Activated CD8-positive, alpha-beta memory T cell treated with anti-CD3 and anti-CD28 coated beads, Interleukin-2, amount 10 ng/mL, durations not matched to agents 7 days and 5 days (primary cell): ENCODE data around the gene CISD1. TPM values are rescaled to one million over a fixed set of nuclear protein-coding genes. Genes with fewer than 3 reads are reported as not detected.

Experiments
- ATAC-seq: fragments of 150-1000 bp; cut with Tn5 transposase; one replicate; pipeline ENCODE4 v1.10.0; 2021; ENCODE audit warnings: moderate library complexity
- CTCF ChIA-PET: fragments of 350-600 bp; sonication (Branson Sonifier 250); formaldehyde crosslinking; loops from one replicate; lab custom pipeline; 2021; ENCODE audit warnings: antibody characterized with exemption; lab: Charles Lee
- DNase-seq: peaks from one replicate; pipeline ENCODE4 v3.0.0-alpha.2; 2020
- H3K27ac Mint-ChIP-seq: one replicate; pipeline ENCODE4 v1.8.0; 2021; ENCODE audit warnings: mild to moderate bottlenecking, mixed read lengths
- H3K27me3 Mint-ChIP-seq: one replicate; pipeline ENCODE4 v1.8.0; 2021; ENCODE audit warnings: mixed read lengths
- H3K36me3 Mint-ChIP-seq: one replicate; pipeline ENCODE4 v1.8.0; 2021; ENCODE audit warnings: mild to moderate bottlenecking, mixed read lengths
- H3K4me1 Mint-ChIP-seq: one replicate; pipeline ENCODE4 v1.8.0; 2021; ENCODE audit warnings: mixed read lengths
- H3K4me3 Mint-ChIP-seq: one replicate; pipeline ENCODE4 v1.8.0; 2021; ENCODE audit warnings: mild to moderate bottlenecking, moderate library complexity, mixed read lengths
- H3K9me3 Mint-ChIP-seq: one replicate; pipeline ENCODE4 v1.8.0; 2022; ENCODE audit warnings: low read depth, mixed read lengths
- total RNA-seq, 2 experiments: library from RNA; stranded (reverse); gene quantifications; one replicate each; pipeline ENCODE4 v1.2.3, GENCODE V29; 2021

Gene CISD1
- total RNA-seq, 2 experiments from 2014 or later = 32.2 to 39.4 TPM

DNA sequence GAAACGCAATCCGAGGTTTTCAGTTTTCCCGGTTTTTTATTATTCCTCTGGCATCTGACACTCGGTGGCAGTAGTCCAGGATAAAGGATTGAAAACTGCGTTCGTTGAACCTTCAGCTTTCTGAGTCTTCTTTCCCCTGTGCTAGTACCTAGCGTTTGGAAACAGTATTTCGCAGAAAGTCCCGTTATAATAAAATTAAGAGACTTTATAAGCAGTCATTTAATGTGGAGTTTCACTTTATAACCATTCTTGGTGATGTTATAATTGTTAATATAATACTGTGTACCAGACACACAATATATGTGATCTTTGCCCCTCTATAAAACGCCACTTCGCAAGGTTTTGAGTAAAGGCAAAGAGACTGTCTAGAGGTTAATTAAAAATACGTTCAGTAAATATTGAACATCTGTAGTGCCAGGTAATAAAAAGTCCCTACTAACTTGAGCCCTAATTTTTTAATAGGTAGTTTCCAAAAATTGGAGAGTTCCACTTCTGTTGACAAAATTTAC lies 874 bp downstream of the CISD1 start:
- peak overlapping the region; percentile 91 for H3K4me3 Mint-ChIP-seq
- H3K27ac Mint-ChIP-seq = peak overlapping the region; percentile 92
- CTCF ChIA-PET = interaction anchor here (0.6 to 2.4 kb wide), 4 partner anchors 7 to 1909 kb away, joined by 3 to 12 read pairs (median 3); partner anchors contain the start of genes TFAM and ZWINT
- peaks cover 13% of the 10 kb centered on the region for H3K36me3 Mint-ChIP-seq
- no peak for DNase-seq
- H3K4me1 Mint-ChIP-seq = peaks cover 25% of the 10 kb centered on the region
- no peak for ATAC-seq
- H3K27me3 Mint-ChIP-seq = no peaks in the 10 kb centered on the region
- H3K9me3 Mint-ChIP-seq = no peaks in the 10 kb centered on the region

DNA sequence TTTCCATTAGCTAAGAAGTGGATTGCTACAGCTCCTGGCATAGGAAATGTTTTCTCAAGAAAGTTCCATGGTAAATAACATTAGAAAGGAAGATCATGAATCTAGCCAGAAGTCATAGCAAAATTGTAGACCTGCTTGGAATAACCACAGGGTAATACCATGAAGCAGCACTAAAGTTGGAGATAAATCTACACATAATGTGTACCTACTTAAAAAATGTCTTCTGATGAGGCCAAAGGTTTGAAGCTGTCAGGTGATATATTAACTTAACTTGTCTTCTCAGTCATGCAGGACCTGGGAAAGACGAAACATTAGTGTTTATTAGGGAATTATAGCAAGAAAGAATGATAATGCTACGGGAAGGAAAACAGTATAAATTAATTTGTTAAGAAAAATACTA lies 6.3 kb downstream of the CISD1 start:
- Mint-ChIP-seq H3K4me1 (peaks cover 18% of the 10 kb centered on the region), H3K4me3 (no peak overlapping the region), H3K36me3 (peaks cover 35% of the 10 kb centered on the region), H3K27ac (no peak overlapping the region), H3K9me3 (no peaks in the 10 kb centered on the region), H3K27me3 (no peaks in the 10 kb centered on the region)
- CTCF ChIA-PET = interaction anchor here (2.9 kb wide), 1 partner anchor 16 kb away, joined by 14 read pairs; no protein-coding TSS in a partner anchor
- ATAC-seq (no peak), DNase-seq (no peak)

DNA sequence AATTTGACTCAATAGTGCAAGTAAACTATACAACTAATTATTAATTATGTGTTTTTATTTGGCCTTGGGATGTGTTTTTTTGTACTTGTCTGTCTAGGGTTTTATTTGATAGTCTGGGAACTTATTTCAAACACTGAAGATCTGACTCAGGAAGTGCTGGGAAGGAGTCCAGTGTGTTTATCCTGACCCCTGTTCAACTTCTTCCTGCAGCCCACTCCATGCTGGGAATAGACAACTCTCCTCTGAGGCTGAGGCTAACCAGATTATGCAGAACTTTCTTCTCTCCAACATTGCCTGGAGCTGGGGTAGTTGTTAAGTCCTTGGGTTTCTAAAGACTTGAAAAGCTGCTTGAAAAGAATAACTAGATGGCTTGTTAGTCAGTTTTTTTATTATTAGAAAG lies 6.9 kb downstream of the CISD1 start:
- CTCF ChIA-PET = interaction anchor here (2.9 kb wide), 1 partner anchor 15 kb away, joined by 14 read pairs; no protein-coding TSS in a partner anchor
- Mint-ChIP-seq H3K27me3 (no peaks in the 10 kb centered on the region), H3K27ac (no peak overlapping the region), H3K36me3 (peaks cover 36% of the 10 kb centered on the region), H3K4me1 (peaks cover 19% of the 10 kb centered on the region), H3K4me3 (no peak overlapping the region), H3K9me3 (no peaks in the 10 kb centered on the region)
- no peak for ATAC-seq
- no peak for DNase-seq

DNA sequence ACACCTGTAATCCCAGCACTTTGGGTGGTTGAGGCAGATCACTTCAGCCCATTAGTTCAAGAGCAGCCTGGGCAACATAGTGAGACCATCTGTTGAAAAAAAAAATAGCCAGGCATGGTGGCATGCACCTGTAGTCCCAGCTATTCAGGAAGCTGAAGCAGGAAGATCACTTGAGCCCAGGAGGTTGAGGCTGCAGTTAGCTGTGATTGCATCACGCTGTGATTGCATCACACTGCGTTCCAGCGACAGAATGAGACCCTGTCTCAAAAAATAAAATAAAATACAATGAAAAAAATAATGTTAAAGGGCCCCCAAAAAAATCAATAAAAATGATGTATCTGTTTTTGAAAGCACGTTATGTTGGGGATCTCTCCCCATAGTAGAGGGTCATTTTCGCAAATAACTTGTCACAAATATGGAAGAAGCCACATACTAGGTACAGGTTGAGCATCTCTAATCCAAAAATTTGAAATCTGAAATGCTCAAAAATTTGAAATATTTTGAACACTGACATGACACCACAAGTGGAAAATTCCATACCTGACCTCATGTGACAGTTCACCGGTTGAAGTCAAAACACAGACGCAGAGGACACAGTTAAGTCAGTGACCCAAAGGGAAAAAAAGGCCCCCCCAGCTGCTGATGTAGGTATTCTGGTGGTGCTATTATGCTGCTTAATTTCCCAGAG lies 9.5 kb downstream of the CISD1 start:
- no peak overlapping the region for H3K4me3 Mint-ChIP-seq
- peaks cover 38% of the 10 kb centered on the region for H3K4me1 Mint-ChIP-seq
- DNase-seq (no peak), ATAC-seq (no peak)
- CTCF ChIA-PET = interaction anchor here (1.5 kb wide), 1 partner anchor 9 kb away, joined by 3 read pairs; the partner anchor contains the start of gene CISD1
- H3K9me3 Mint-ChIP-seq = no peaks in the 10 kb centered on the region
- H3K27me3 Mint-ChIP-seq = no peaks in the 10 kb centered on the region
- H3K27ac Mint-ChIP-seq = no peak overlapping the region
- H3K36me3 Mint-ChIP-seq = peaks cover 37% of the 10 kb centered on the region

DNA sequence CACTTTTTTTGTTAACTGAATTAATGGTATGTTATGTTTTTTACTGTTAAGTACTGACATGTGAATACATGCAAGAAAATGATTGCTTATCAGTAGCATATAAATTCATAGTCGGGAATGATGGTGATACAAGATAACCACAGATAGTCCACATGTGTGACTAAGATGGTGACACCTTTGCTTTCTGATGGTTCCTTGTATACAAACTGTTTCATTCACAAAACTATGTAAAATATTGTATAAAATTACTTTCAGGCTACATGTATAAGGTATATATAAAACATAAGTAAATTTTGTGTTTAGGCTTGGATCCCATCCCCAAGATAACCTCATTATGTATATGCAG lies 10.0 kb downstream of the CISD1 start:
- Mint-ChIP-seq H3K27me3 (no peaks in the 10 kb centered on the region), H3K27ac (no peak overlapping the region), H3K4me1 (peaks cover 38% of the 10 kb centered on the region), H3K4me3 (no peak overlapping the region), H3K36me3 (peaks cover 35% of the 10 kb centered on the region), H3K9me3 (no peaks in the 10 kb centered on the region)
- ATAC-seq = no peak
- no peak for DNase-seq
- CTCF ChIA-PET = no interaction called here

DNA sequence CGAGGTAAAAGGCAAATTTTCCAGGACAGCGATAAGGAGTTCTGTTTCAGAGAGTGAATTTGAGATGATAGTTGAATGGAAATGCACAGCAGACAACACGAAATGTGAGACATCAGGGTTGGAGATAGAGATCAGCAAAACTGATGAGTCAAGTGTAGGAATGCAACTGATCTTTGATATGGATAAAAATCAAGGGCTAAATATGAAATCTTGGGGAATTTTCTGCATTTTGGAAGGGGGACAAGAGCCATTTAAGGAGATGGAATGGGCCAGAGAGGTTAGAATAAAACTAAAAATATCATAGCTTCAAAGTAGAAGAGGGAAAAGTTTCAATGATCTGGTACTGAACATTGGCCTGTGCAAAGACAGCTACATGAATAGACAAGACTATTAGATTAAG lies 11.5 kb downstream of the CISD1 start:
- Mint-ChIP-seq H3K9me3 (no peaks in the 10 kb centered on the region), H3K27ac (no peak overlapping the region), H3K4me1 (peaks cover 42% of the 10 kb centered on the region), H3K36me3 (peaks cover 35% of the 10 kb centered on the region), H3K27me3 (no peaks in the 10 kb centered on the region), H3K4me3 (no peak overlapping the region)
- CTCF ChIA-PET = interaction anchor here (1.4 kb wide), 1 partner anchor 12 kb away, joined by 3 read pairs; the partner anchor contains the start of gene CISD1
- ATAC-seq = no peak
- DNase-seq = no peak

DNA sequence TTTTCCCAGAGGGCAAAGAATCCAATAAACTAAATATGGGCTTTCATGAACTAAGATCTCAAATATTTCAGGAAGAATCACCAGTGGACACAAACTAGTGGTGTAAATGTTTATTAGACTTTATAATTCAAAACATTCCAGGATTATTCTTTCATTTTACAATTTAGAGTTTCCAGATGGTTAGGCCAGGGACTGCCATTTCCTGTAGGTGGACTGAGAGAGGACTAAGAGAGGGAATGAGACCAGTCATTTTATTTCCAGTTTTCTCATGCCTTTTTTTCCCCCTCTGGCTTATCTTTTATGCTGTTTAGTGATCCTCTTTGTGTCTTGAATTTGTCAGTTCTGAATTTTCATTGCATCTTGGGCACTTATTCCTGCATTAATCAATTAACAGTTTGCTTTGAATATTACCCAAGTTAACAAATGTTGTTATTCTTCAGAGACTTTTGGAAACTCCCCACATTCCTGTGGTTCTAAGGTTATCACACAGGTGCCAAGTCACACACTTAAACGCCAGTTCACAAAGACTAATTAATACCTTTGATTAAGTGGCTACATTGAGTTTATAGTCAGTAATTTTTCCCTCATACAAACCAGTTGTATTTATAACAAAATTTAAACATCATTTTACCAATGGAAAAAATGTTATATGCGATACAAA lies 12.3 kb downstream of the CISD1 start:
- no peaks in the 10 kb centered on the region for H3K27me3 Mint-ChIP-seq
- no peak overlapping the region for H3K4me3 Mint-ChIP-seq
- no peak for DNase-seq
- peaks cover 35% of the 10 kb centered on the region for H3K36me3 Mint-ChIP-seq
- peaks cover 42% of the 10 kb centered on the region for H3K4me1 Mint-ChIP-seq
- H3K9me3 Mint-ChIP-seq = no peaks in the 10 kb centered on the region
- CTCF ChIA-PET = no interaction called here
- ATAC-seq = no peak
- no peak overlapping the region for H3K27ac Mint-ChIP-seq

DNA sequence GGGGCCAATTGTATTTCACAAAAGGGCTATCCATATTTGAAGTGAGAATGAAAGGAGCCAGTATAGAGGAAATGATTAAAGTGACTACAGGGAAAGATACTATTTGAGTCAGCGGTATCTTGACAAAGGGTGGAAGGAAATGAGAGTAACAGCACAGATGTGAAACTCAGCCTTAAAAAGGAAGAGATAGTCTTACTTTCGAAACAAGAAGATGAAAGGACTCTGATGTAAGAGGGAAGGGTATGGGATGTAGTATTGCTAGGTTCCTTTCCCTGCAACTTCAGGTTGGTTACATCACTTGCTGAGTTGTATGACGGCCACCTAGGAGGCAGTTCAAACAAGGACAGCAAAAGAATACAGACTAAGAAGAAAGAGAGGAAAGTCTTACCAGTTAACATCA lies 13.7 kb downstream of the CISD1 start:
- CTCF ChIA-PET = interaction anchor here (1.3 kb wide), 1 partner anchor 14 kb away, joined by 3 read pairs; the partner anchor contains the start of gene CISD1
- DNase-seq (peak; percentile 51), ATAC-seq (peak; percentile 92)
- Mint-ChIP-seq H3K36me3 (peaks cover 32% of the 10 kb centered on the region), H3K4me1 (peaks cover 42% of the 10 kb centered on the region), H3K4me3 (peak overlapping the region; percentile 72), H3K27ac (peak overlapping the region; percentile 89), H3K9me3 (no peaks in the 10 kb centered on the region), H3K27me3 (no peaks in the 10 kb centered on the region)

DNA sequence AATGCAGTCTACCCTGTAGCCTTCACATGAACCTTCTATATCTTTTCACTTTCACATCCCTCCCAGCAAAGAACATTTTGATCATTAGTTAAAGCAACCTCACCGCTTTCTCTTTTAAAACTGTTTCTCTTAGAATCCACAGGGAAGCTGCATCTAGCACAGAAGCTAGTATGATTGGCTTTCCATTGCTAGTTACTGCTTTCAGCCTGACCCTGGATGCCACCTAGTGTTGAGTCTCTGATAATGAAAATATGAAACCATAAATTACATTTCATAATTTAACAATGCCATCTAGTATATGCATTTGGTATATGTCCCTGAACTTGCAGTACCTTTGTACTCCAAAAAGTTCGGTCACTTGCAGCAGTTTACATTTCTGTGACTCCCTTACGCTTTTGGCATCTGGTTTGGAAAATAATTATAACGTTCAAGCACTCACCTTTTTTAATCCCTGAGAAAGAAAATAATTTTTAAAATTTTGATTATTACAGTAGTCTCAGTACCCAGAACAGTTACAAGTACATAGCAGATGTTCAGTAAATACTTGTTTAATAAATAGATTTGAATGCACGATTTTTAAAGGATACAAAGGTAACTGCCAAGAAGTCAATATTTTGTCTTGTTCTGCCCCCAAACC lies 22.7 kb downstream of the CISD1 start:
- peaks cover 3% of the 10 kb centered on the region for H3K36me3 Mint-ChIP-seq
- H3K27me3 Mint-ChIP-seq = no peaks in the 10 kb centered on the region
- no peak overlapping the region for H3K27ac Mint-ChIP-seq
- H3K4me1 Mint-ChIP-seq = peaks cover 1% of the 10 kb centered on the region
- ATAC-seq = peak; percentile 61
- CTCF ChIA-PET = interaction anchor here (0.6 to 4.0 kb wide), 14 partner anchors 8 to 120 kb away, joined by 3 to 69 read pairs (median 3); partner anchors contain the start of genes CISD1 and TFAM
- no peak overlapping the region for H3K4me3 Mint-ChIP-seq
- DNase-seq = peak; percentile 41
- no peaks in the 10 kb centered on the region for H3K9me3 Mint-ChIP-seq

DNA sequence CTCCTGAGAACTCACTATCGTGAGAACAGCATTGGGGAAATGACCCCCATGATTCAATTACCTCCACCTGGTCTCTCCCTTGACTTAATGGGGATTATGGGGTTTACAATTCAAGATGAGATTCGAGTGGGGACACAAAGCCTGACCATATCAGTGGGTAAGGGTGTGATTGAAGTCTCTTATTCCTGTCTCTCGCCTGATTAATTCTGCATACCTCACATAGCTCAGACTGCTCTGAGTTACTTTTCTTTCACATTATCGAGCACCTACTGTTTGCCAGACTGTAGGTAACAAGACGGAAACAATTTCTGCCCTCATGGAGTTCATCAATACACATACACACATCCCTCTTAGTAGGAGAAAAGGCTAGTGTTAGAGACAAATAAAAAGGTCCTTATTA lies 25.0 kb downstream of the CISD1 start:
- H3K36me3 Mint-ChIP-seq = peaks cover 2% of the 10 kb centered on the region
- CTCF ChIA-PET = no interaction called here
- H3K4me3 Mint-ChIP-seq = no peak overlapping the region
- no peaks in the 10 kb centered on the region for H3K9me3 Mint-ChIP-seq
- no peak overlapping the region for H3K27ac Mint-ChIP-seq
- ATAC-seq = no peak
- no peak for DNase-seq
- peaks cover 1% of the 10 kb centered on the region for H3K4me1 Mint-ChIP-seq
- H3K27me3 Mint-ChIP-seq = no peaks in the 10 kb centered on the region

DNA sequence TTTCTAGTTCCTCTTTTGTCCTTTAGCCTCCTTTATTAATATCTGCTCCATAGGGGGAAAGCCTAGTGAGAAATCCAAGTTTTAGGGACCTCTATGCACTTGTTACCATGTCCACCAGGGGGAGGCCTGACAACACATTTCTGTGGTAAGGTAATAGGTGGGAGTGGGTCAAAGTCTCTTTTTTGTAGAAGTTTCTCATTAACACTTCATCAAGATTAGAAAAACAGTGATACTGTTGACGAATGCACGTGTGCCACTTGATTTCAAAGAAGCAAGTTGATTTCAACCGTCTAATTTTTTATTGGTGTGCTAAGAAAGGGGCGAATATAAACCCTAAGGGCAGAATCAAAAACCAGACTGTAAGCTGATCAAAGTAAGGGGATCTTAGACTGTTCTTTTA lies 30.6 kb downstream of the CISD1 start:
- H3K4me1 Mint-ChIP-seq = no peaks in the 10 kb centered on the region
- peak; percentile 80 for ATAC-seq
- no peak overlapping the region for H3K27ac Mint-ChIP-seq
- CTCF ChIA-PET = interaction anchor here (0.7 to 2.6 kb wide), 7 partner anchors 9 to 201 kb away, joined by 3 to 13 read pairs (median 6); partner anchors contain the start of gene TFAM
- H3K36me3 Mint-ChIP-seq = no peaks in the 10 kb centered on the region
- peaks cover 21% of the 10 kb centered on the region for H3K27me3 Mint-ChIP-seq
- no peak overlapping the region for H3K4me3 Mint-ChIP-seq
- peak; percentile 61 for DNase-seq
- no peaks in the 10 kb centered on the region for H3K9me3 Mint-ChIP-seq

DNA sequence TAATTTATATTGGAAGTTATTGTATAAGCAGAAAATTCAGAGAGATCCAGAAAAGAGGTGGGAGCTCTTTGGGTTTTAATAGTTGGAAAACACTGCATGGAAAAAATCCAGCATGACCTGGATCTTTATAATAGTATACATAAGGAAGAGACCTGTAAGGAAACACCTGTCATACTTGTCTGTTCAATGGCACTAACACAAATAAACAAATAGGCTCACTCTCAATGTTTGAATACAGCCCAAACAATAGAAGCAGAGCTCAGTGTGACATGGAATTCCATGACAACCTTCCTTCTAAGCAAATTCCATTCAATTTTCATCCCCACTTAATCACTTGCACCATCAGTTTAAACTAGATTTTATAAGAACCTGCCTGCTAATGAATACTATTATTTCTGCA lies 31.7 kb downstream of the CISD1 start:
- Mint-ChIP-seq H3K27ac (no peak overlapping the region), H3K27me3 (peaks cover 21% of the 10 kb centered on the region), H3K4me3 (no peak overlapping the region), H3K36me3 (no peaks in the 10 kb centered on the region), H3K4me1 (no peaks in the 10 kb centered on the region), H3K9me3 (no peaks in the 10 kb centered on the region)
- ATAC-seq (no peak), DNase-seq (no peak)
- CTCF ChIA-PET = interaction anchor here (1.4 to 2.6 kb wide), 6 partner anchors 9 to 200 kb away, joined by 3 to 13 read pairs (median 6); partner anchors contain the start of gene TFAM

DNA sequence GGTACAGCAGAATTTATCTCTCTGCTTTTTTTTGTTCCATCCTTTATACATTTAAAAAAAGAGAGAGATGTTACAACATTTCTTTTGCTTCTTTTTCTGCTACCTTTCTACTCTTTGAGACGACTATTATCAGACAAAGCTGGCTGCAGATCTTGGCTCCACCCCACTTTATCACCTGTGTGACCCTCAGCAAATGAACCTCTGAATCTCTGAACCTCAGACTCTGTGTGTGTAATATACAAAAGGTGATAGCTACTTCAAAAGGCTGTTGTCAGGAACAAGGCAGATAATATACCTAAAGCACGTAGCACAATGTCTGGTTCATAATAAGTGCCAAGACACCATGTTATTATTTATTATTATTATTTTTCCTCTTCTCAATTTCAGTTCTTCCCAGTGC lies 33.3 kb downstream of the CISD1 start:
- Mint-ChIP-seq H3K27me3 (peaks cover 29% of the 10 kb centered on the region), H3K36me3 (no peaks in the 10 kb centered on the region), H3K9me3 (no peaks in the 10 kb centered on the region), H3K4me3 (no peak overlapping the region), H3K27ac (no peak overlapping the region), H3K4me1 (no peaks in the 10 kb centered on the region)
- DNase-seq (no peak), ATAC-seq (no peak)
- CTCF ChIA-PET = interaction anchor here (1.0 to 1.7 kb wide), 2 partner anchors 10 to 83 kb away, joined by 3 to 6 read pairs; partner anchors contain the start of gene TFAM
